Measurements from ENCODE around the gene COL6A6. TPM values are rescaled to one million over a fixed set of nuclear protein-coding genes. Genes with fewer than 3 reads are reported as not detected.
A peak's percentile ranks its signal among the peaks of the same experiment; 100 is the strongest.

Gene COL6A6
- polyA plus RNA-seq (2012; ENCODE audit: insufficient read depth, insufficient read length, low read depth): 0.22 TPM

GRCh38 chr3:130516645-130517512, at the start of gene COL6A6:
Gene COL6A6, plus strand, starts transcription at chr3:130517177. Its CDS starts 43,188 bp downstream, at chr3:130560365.
- H3K36me3 ChIP-seq: no peaks in the 10 kb centered on the region
- H3K27me3 ChIP-seq: peaks cover 14% of the 10 kb centered on the region
- DNase-seq: peak; percentile 12
- H3K9me3 ChIP-seq: no peaks in the 10 kb centered on the region
- TF ChIP-seq CTCF (IDR thresholded peaks at IDR 0.05; ENCODE audit: low read depth, low read length): no peak
- no peaks in the 10 kb centered on the region for H3K4me1 ChIP-seq
- peak within 1 kb of the TSS; percentile 51 for H3K4me3 ChIP-seq (ENCODE audit: low read depth, low read length)

GRCh38 chr3:130468311-130468710, 48.7 kb upstream of the COL6A6 start:
- Histone ChIP-seq H3K36me3 (no peaks in the 10 kb centered on the region), H3K4me3 (ENCODE audit: low read depth, low read length) (no peak overlapping the region), H3K4me1 (no peaks in the 10 kb centered on the region), H3K9me3 (no peaks in the 10 kb centered on the region), H3K27me3 (no peaks in the 10 kb centered on the region)
- TF ChIP-seq CTCF (IDR thresholded peaks at IDR 0.05; ENCODE audit: low read depth, low read length): no peak
- no peak for DNase-seq

GRCh38 chr3:130470126-130470525, 46.9 kb upstream of the COL6A6 start:
- Histone ChIP-seq H3K4me1 (no peaks in the 10 kb centered on the region), H3K9me3 (no peaks in the 10 kb centered on the region), H3K36me3 (no peaks in the 10 kb centered on the region), H3K4me3 (ENCODE audit: low read depth, low read length) (no peak overlapping the region), H3K27me3 (no peaks in the 10 kb centered on the region)
- DNase-seq: no peak
- TF ChIP-seq CTCF (IDR thresholded peaks at IDR 0.05; ENCODE audit: low read depth, low read length): no peak

- no peaks in the 10 kb centered on the region for H3K27me3 ChIP-seq
- no peaks in the 10 kb centered on the region for H3K4me1 ChIP-seq
- no peak for TF ChIP-seq CTCF (IDR thresholded peaks at IDR 0.05; ENCODE audit: low read depth, low read length)
- no peaks in the 10 kb centered on the region for H3K9me3 ChIP-seq
- DNase-seq: no peak
- H3K36me3 ChIP-seq: no peaks in the 10 kb centered on the region
- no peak overlapping the region for H3K4me3 ChIP-seq (ENCODE audit: low read depth, low read length)
These were observed 43.6 kb upstream of the COL6A6 start for GRCh38 chr3:130473416-130473815.

- H3K9me3 ChIP-seq: 0 out of 2 replicates have a peak, but pooled peaks cover 2% of the 10 kb centered on the region
- no peaks in the 10 kb centered on the region for H3K36me3 ChIP-seq
- no peaks in the 10 kb centered on the region for H3K4me1 ChIP-seq
- DNase-seq: peak; percentile 26
- peak; percentile 38 for TF ChIP-seq CTCF (IDR thresholded peaks at IDR 0.05; ENCODE audit: low read depth, low read length)
- no peak overlapping the region for H3K4me3 ChIP-seq (ENCODE audit: low read depth, low read length)
- H3K27me3 ChIP-seq: no peaks in the 10 kb centered on the region
These were observed 36.2 kb upstream of the COL6A6 start for GRCh38 chr3:130480736-130481135.

- Histone ChIP-seq H3K27me3 (no peaks in the 10 kb centered on the region), H3K36me3 (no peaks in the 10 kb centered on the region), H3K4me1 (peaks cover 23% of the 10 kb centered on the region), H3K4me3 (ENCODE audit: low read depth, low read length) (no peak overlapping the region), H3K9me3 (0 out of 2 replicates have a peak, but pooled peaks cover 2% of the 10 kb centered on the region)
- DNase-seq: peak; percentile 13
- no peak for TF ChIP-seq CTCF (IDR thresholded peaks at IDR 0.05; ENCODE audit: low read depth, low read length)
These were observed 28.7 kb upstream of the COL6A6 start for GRCh38 chr3:130488288-130488687.
